Mucosa of rectum (tissue), 2 donors: ENCODE measurements around the gene SLIT1.

Experiments
- H3K27ac ChIP-seq, 2 donors: one replicate each; pipeline ENCODE4 v1.7.0; 2013; ENCODE audit warnings: inconsistent platforms in 2 of 2, low read depth in 2 of 2, low read length in 2 of 2
- H3K27me3 ChIP-seq, 2 donors: one replicate each; pipeline ENCODE4 v1.7.0; 2013; ENCODE audit warnings: low read length in 2 of 2; ENCODE audit not compliant: control insufficient read depth in 2 of 2, insufficient read depth in 2 of 2
- H3K36me3 ChIP-seq, 2 donors: one replicate each; pipeline ENCODE4 v1.7.0; 2013; ENCODE audit warnings: low read length in 2 of 2; ENCODE audit not compliant: control insufficient read depth in 2 of 2, insufficient read depth in 2 of 2
- H3K4me1 ChIP-seq, 2 donors: one replicate each; pipeline ENCODE4 v1.7.0; 2013; ENCODE audit warnings: low read length in 2 of 2, mild to moderate bottlenecking in 1 of 2; ENCODE audit not compliant: control insufficient read depth in 2 of 2, insufficient read depth in 2 of 2
- H3K4me3 ChIP-seq, 2 donors: one replicate each; pipeline ENCODE4 v1.7.0; 2013; ENCODE audit warnings: low read length in 2 of 2
- H3K9ac ChIP-seq, 2 donors: one replicate each; pipeline ENCODE4 v1.7.0; 2013; ENCODE audit warnings: low read length in 2 of 2, low read depth in 1 of 2, mild to moderate bottlenecking in 1 of 2
- H3K9me3 ChIP-seq, 2 donors: one replicate each; pipeline ENCODE4 v1.7.0; 2013; ENCODE audit warnings: low read length in 2 of 2; ENCODE audit not compliant: control insufficient read depth in 2 of 2
- donor health status: healthy.
- donor health status: Normal muscosa, but diverticular disease.

Gene SLIT1

GRCh38 chr10:97103316-97104080 lies 82.3 kb downstream of the SLIT1 start:
- no peak overlapping the region for H3K9ac ChIP-seq
- no peaks in the 10 kb centered on the region for H3K4me1 ChIP-seq
- no peaks in the 10 kb centered on the region for H3K36me3 ChIP-seq
- peaks cover 0 to 2% of the 10 kb centered on the region in 2 donors for H3K27me3 ChIP-seq
- H3K27ac ChIP-seq = no peak overlapping the region
- H3K9me3 ChIP-seq = no peaks in the 10 kb centered on the region
- no peak overlapping the region for H3K4me3 ChIP-seq

DNA sequence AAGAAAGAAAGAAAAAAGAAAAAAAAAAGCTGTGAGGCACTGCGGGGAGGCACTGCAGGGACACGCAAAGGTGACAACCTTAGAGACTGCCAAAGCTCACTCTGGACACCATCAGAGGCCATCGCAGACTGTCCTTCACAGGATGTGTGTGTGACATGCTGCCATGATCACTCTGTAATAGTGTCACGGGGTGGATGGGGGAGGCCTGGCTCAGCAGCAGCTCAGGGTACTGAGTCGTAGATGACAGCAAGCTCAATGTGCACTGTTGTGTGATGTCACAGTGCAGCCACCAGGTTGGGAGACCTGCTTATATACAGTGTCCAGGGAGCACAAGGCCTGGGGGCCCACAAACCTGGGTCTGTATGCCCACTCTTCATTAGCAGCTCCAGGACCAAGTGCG lies 83.3 kb downstream of the SLIT1 start:
- H3K27me3 ChIP-seq = no peaks in the 10 kb centered on the region
- H3K4me1 ChIP-seq = no peaks in the 10 kb centered on the region
- no peak overlapping the region for H3K27ac ChIP-seq
- no peaks in the 10 kb centered on the region for H3K36me3 ChIP-seq
- H3K9ac ChIP-seq = no peak overlapping the region
- H3K9me3 ChIP-seq = no peaks in the 10 kb centered on the region
- no peak overlapping the region for H3K4me3 ChIP-seq

GRCh38 chr10:97101166-97101940 lies 84.4 kb downstream of the SLIT1 start:
- Histone ChIP-seq H3K9me3 (no peaks in the 10 kb centered on the region), H3K27ac (no peak overlapping the region), H3K9ac (no peak overlapping the region), H3K36me3 (no peaks in the 10 kb centered on the region), H3K4me3 (no peak overlapping the region), H3K27me3 (no peaks in the 10 kb centered on the region), H3K4me1 (no peaks in the 10 kb centered on the region)

DNA sequence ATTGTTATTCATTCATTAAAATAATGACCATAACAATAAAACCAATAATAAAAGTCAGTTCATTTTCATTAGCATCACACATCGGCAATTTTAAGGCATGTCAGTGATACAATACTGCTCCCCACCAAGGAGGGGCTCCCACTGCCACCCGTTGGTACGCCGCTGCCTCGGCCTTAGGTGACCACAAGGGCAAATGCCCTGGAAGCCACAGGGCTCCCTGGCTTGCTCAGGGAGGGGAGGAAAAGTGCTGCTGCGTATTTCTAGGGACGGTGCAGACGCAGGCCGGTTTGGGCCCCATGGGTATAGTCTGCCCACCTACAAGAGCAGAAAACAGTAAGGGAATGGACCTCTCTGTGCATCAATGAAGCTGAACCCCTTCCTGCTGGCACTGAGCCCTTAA lies 85.1 kb downstream of the SLIT1 start:
- Histone ChIP-seq H3K27ac (no peak overlapping the region), H3K4me3 (no peak overlapping the region), H3K36me3 (no peaks in the 10 kb centered on the region), H3K4me1 (no peaks in the 10 kb centered on the region), H3K9me3 (no peaks in the 10 kb centered on the region), H3K27me3 (peaks cover 3% of the 10 kb centered on the region in 2 donors), H3K9ac (no peak overlapping the region)

DNA sequence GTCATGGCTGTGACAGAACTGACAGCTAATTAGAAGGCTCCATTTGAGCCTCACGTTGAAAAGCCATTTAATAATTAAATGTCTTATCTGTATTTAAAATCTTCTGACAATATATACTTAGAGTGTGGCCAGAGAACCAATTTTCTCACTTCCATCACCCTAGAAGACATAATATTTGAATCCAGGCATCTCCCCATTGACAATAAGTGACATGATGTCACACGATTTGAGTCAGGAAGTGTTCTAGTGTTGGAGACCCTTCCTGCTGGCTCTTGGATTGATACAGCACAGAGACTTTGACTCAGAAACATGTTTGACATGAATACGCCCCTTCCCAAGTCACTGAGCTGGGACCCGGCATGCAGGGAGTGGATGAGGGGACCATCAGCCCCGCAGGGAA lies 85.9 kb downstream of the SLIT1 start:
- peaks cover 8% of the 10 kb centered on the region in 2 donors for H3K27me3 ChIP-seq

GRCh38 chr10:97099089-97099488 lies 86.7 kb downstream of the SLIT1 start:
- no peaks in the 10 kb centered on the region for H3K36me3 ChIP-seq
- H3K27ac ChIP-seq = no peak overlapping the region
- no peaks in the 10 kb centered on the region for H3K9me3 ChIP-seq
- H3K9ac ChIP-seq = no peak overlapping the region
- no peak overlapping the region for H3K4me3 ChIP-seq
- H3K27me3 ChIP-seq = peaks cover 8% of the 10 kb centered on the region in 2 donors
- no peaks in the 10 kb centered on the region for H3K4me1 ChIP-seq

More for the DNA sequence above, 85.9 kb downstream of the SLIT1 start:
- H3K9me3 ChIP-seq = no peaks in the 10 kb centered on the region
- H3K36me3 ChIP-seq = no peaks in the 10 kb centered on the region
- no peak overlapping the region for H3K4me3 ChIP-seq
- H3K4me1 ChIP-seq = no peaks in the 10 kb centered on the region
- no peak overlapping the region for H3K27ac ChIP-seq
- H3K9ac ChIP-seq = no peak overlapping the region

GRCh38 chr10:97097084-97097433 lies 88.7 kb downstream of the SLIT1 start:
- Histone ChIP-seq H3K4me3 (no peak overlapping the region), H3K27ac (no peak overlapping the region), H3K27me3 (peaks cover 10 to 11% of the 10 kb centered on the region in 2 donors), H3K9me3 (no peaks in the 10 kb centered on the region), H3K36me3 (no peaks in the 10 kb centered on the region), H3K9ac (no peak overlapping the region), H3K4me1 (no peaks in the 10 kb centered on the region)

GRCh38 chr10:97096261-97097083 lies 89.3 kb downstream of the SLIT1 start:
- Histone ChIP-seq H3K27me3 (peaks cover 10 to 11% of the 10 kb centered on the region in 2 donors), H3K36me3 (no peaks in the 10 kb centered on the region), H3K9ac (no peak overlapping the region), H3K4me1 (no peaks in the 10 kb centered on the region), H3K4me3 (no peak overlapping the region), H3K27ac (no peak overlapping the region), H3K9me3 (no peaks in the 10 kb centered on the region)

DNA sequence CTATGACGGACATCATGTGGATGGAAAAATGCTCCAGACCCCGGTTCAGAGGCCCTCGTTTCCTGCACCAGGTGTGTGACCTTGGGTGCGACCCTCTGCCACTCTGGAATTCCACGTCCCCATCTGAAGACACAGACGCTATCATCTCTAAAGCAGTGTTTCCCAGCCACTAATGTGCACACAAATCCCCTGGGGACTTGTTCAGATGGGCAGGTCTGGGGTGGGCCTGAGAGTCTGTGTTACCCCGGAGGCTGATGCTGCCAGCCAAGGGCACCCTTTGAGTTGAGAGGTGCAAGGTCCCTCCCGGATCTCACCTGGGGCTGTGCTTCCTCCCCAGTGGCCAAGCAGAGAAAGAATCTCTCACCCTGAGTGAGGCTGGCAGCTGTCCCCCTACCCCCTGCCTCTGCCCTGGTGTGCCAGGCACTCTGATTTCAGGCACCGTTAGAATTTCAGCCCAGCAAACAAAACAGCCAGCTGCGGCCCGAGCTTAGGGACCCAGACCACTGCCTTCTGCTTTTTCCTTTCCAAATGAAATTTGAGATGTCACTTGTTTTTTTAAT lies 90.0 kb downstream of the SLIT1 start:
- H3K4me1 ChIP-seq = no peaks in the 10 kb centered on the region
- no peak overlapping the region for H3K4me3 ChIP-seq
- no peaks in the 10 kb centered on the region for H3K9me3 ChIP-seq
- H3K27ac ChIP-seq = no peak overlapping the region
- H3K9ac ChIP-seq = no peak overlapping the region
- peaks cover 10 to 11% of the 10 kb centered on the region in 2 donors for H3K27me3 ChIP-seq
- no peaks in the 10 kb centered on the region for H3K36me3 ChIP-seq
